OCI-LY7 (cell line): ENCODE results near the gene RBBP8NL. TPM values are rescaled to one million over a fixed set of nuclear protein-coding genes. Genes with fewer than 3 reads are reported as not detected.

Experiments used
- BruUV-seq: library from RNA; stranded (reverse); fragments of 400-500 nt; replicated peaks from 2 replicates; lab custom pipeline; 2021; lab: Mats Ljungman, UMichigan
- CTCF ChIA-PET: fragments of 300-600 bp; sonication (Branson Sonifier 250); formaldehyde crosslinking; loops from one replicate; lab custom pipeline; 2022; ENCODE audit warnings: antibody characterized with exemption; ENCODE audit not compliant: unreplicated experiment; lab: Charles Lee
- POLR2A ChIA-PET: fragments of 300-600 bp; sonication (Branson Sonifier 250); formaldehyde crosslinking; loops from one replicate; lab custom pipeline; 2022; ENCODE audit warnings: antibody characterized with exemption; lab: Charles Lee
- DNase-seq: peaks from one replicate; pipeline ENCODE4 v3.0.0-alpha.2; 2015; ENCODE audit warnings: low spot score
- H2AFZ ChIP-seq: fragments of 200-600 bp; sonication (generic), shearing (Covaris generic); 2 replicates; pipeline ENCODE4 v1.6.1; 2014; ENCODE audit warnings: mild to moderate bottlenecking, antibody characterized with exemption, low read length, moderate library complexity
- H3K27ac ChIP-seq: fragments of 200-600 bp; sonication (generic); 2 replicates; pipeline ENCODE4 v1.5.1; 2014; ENCODE audit warnings: mixed run types, low read depth, mild to moderate bottlenecking, moderate library complexity, low read length, inconsistent platforms; ENCODE audit not compliant: poor library complexity, severe bottlenecking
- H3K36me3 ChIP-seq: fragments of 200-600 bp; sonication (generic); 2 replicates; pipeline ENCODE4 v1.6.1; 2014; ENCODE audit warnings: mild to moderate bottlenecking, antibody characterized with exemption, low read length, moderate library complexity, mixed read lengths; ENCODE audit not compliant: insufficient read depth
- H3K4me1 ChIP-seq: fragments of 200-600 bp; sonication (generic); 2 replicates; pipeline ENCODE4 v1.5.1; 2014; ENCODE audit warnings: mild to moderate bottlenecking, low read length; ENCODE audit not compliant: insufficient read depth, poor library complexity, severe bottlenecking
- H3K4me2 ChIP-seq: fragments of 200-600 bp; sonication (generic); 2 replicates; pipeline ENCODE4 v1.6.1; 2014; ENCODE audit warnings: mild to moderate bottlenecking, low read length
- H3K4me3 ChIP-seq: fragments of 200-600 bp; sonication (generic); 2 replicates; pipeline ENCODE4 v1.5.1; 2014; ENCODE audit warnings: mild to moderate bottlenecking, low read depth, low read length; ENCODE audit not compliant: poor library complexity, severe bottlenecking
- H3K79me2 ChIP-seq: fragments of 200-600 bp; sonication (generic); 2 replicates; pipeline ENCODE4 v1.6.1; 2016; ENCODE audit warnings: low read depth, mild to moderate bottlenecking, low read length, moderate library complexity, mixed read lengths; ENCODE audit not compliant: insufficient read depth
- H3K9me2 ChIP-seq: fragments of 200-600 bp; sonication (generic); 2 replicates; pipeline ENCODE4 v1.6.1; 2016; ENCODE audit warnings: mild to moderate bottlenecking, low read length, mixed read lengths; ENCODE audit not compliant: insufficient read depth
- H3K9me3 ChIP-seq: fragments of 200-600 bp; sonication (generic); 2 replicates; pipeline ENCODE4 v1.6.1; 2014; ENCODE audit warnings: mild to moderate bottlenecking, mixed run types, low read length, mixed read lengths
- H4K20me1 ChIP-seq: fragments of 200-600 bp; sonication (generic); 2 replicates; pipeline ENCODE4 v1.6.1; 2014; ENCODE audit warnings: mild to moderate bottlenecking, antibody characterized with exemption, low read length, moderate library complexity, mixed read lengths; ENCODE audit not compliant: insufficient read depth
- EZH2phosphoT487 ChIP-seq: fragments of 200-600 bp; sonication (generic); IDR thresholded peaks from 2 replicates; pipeline ENCODE4 v1.6.1; 2018; ENCODE audit warnings: low read depth, borderline replicate concordance, mild to moderate bottlenecking, mixed run types, antibody characterized with exemption, low read length, moderate library complexity, mixed read lengths
- intact Hi-C: fragments of 100-400 bp; cut with micrococcal nuclease; formaldehyde crosslinking; loops from one replicate; pipeline ENCODE4 v1.10.0; 2022; ENCODE audit not compliant: unreplicated experiment
- total RNA-seq, 2 experiments: library from RNA; depleted of rRNA in 1 of 2; stranded (reverse); fragments of >200 nt in 1 of 2; shearing (Covaris generic) in 1 of 2; gene quantifications; 2 replicates each; pipeline ENCODE4 v1.2.3, GENCODE V29; 2014 to 2022
- TF ChIP-seq, protein P1 (sequence below): fragments of 200-600 bp; sonication (generic); conservative IDR thresholded peaks from 2 replicates; pipeline ENCODE4 v1.5.1; 2014; ENCODE audit warnings: mild to moderate bottlenecking, antibody characterized with exemption, low read length, moderate library complexity, mixed read lengths

RBBP8NL gene
- total RNA-seq, 2 experiments from 2014 or later: not detected

GRCh38 chr20:62419759-62420158 is 7.6 kb downstream of the RBBP8NL start:
- POLR2A ChIA-PET: no interaction called here
- no peaks in the 10 kb centered on the region for H3K36me3 ChIP-seq
- H3K79me2 ChIP-seq: no peaks in the 10 kb centered on the region
- H3K4me2 ChIP-seq: no peak overlapping the region
- CTCF ChIA-PET: no interaction called here
- no peaks in the 10 kb centered on the region for H3K9me3 ChIP-seq
- intact Hi-C loops: no loop called here
- no peak overlapping the region for H3K4me3 ChIP-seq
- BruUV-seq: no TSS peak
- H3K9me2 ChIP-seq: no peaks in the 10 kb centered on the region
- H4K20me1 ChIP-seq: no peaks in the 10 kb centered on the region
- no peak overlapping the region for H3K27ac ChIP-seq
- no peak for DNase-seq
- no peaks in the 10 kb centered on the region for H3K4me1 ChIP-seq
- no peak for TF ChIP-seq EZH2phosphoT487
- TF ChIP-seq, protein P1, sequence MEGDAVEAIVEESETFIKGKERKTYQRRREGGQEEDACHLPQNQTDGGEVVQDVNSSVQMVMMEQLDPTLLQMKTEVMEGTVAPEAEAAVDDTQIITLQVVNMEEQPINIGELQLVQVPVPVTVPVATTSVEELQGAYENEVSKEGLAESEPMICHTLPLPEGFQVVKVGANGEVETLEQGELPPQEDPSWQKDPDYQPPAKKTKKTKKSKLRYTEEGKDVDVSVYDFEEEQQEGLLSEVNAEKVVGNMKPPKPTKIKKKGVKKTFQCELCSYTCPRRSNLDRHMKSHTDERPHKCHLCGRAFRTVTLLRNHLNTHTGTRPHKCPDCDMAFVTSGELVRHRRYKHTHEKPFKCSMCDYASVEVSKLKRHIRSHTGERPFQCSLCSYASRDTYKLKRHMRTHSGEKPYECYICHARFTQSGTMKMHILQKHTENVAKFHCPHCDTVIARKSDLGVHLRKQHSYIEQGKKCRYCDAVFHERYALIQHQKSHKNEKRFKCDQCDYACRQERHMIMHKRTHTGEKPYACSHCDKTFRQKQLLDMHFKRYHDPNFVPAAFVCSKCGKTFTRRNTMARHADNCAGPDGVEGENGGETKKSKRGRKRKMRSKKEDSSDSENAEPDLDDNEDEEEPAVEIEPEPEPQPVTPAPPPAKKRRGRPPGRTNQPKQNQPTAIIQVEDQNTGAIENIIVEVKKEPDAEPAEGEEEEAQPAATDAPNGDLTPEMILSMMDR: no peak
- no peak overlapping the region for H2AFZ ChIP-seq

DNA sequence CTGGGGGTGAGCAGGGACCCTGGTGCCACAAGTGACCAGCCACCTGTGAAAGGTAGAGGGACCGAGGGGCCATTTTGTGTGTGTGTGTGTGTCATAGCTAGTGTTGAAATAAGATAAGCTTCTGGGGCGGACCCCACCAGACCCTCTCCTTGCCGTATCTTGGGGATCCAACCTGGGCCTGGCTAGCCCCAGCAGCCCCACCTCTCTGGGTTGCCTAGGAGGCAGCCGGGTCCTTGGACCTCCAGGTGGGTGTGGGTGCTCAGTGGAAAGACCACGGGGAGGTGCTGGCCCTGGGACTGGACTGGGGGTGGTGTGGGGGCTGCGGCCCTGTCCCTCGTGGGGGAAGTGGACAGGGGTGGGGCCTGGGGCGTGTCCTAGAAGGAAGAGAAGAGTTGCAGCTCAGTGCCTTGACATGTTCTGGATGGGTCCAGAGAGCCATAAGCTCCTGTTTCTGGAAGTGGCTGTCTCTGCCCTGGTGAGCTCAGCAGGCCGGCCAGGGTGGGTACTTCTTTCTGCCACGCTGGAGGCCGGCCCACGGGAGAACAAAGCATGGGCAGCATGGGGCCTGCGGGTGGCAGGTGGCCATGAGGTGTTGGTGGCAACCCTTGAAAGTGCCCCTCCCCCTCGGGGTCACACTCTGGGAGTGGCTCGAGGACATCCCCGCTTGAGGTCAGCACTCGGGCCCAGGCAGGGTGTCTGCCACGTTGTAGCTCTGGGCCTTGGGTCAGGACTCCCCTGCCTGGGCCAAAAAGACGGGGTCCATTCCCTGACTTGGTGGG is 8.4 kb downstream of the RBBP8NL start:
- H3K4me3 ChIP-seq: no peak overlapping the region
- no peak overlapping the region for H3K27ac ChIP-seq
- TF ChIP-seq, protein P1: no peak
- TF ChIP-seq EZH2phosphoT487: no peak
- H3K4me2 ChIP-seq: no peak overlapping the region
- no peak for DNase-seq
- H3K9me3 ChIP-seq: no peaks in the 10 kb centered on the region
- no TSS peak for BruUV-seq
- no peaks in the 10 kb centered on the region for H3K79me2 ChIP-seq
- no peaks in the 10 kb centered on the region for H3K9me2 ChIP-seq
- H3K4me1 ChIP-seq: no peaks in the 10 kb centered on the region
- ChIA-PET CTCF (no interaction called here), POLR2A (no interaction called here)
- no peak overlapping the region for H2AFZ ChIP-seq
- H4K20me1 ChIP-seq: no peaks in the 10 kb centered on the region
- intact Hi-C loops: no loop called here
- no peaks in the 10 kb centered on the region for H3K36me3 ChIP-seq
